ENCODE data around the gene PLA2R1.

Gene PLA2R1

DNA sequence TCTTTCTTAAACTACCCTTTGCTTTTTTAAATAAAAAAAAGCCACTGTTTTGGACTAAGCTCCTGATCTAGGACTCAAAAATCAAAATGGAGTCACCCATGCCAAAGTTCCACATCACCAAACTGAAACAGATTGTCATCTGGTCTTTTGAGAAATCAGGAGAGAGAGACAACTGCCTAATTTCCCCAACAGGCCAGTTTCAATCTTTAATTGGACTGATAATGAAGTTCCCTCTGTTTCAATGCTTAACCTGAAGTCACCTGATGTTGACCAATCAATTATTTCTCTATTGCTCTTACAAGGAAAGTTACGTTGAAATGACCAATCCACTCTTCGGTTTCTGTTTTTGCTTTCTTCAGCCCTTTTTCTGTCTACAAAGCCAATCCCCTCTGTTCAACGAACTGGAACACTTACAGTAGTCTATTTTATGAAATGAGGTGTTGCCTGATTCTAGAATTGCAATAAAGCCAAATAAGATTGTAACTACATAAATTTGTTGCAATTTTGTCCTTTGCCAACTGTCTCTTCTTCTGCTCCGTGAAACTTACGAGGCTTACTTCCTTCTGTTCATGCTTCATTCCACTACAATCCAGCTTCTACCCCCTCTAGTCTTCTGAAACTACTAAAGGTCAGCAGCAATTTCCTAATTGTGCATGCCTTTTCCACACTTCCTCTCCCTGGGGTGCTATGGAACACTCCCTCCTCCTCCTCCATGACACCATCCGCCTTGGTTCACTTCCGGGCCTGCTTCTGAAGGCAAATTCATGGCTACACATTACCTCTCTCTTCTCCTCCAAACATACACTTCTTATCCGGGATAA, 169.2 kb downstream of the PLA2R1 start:
- no peak for DNase-seq

DNA sequence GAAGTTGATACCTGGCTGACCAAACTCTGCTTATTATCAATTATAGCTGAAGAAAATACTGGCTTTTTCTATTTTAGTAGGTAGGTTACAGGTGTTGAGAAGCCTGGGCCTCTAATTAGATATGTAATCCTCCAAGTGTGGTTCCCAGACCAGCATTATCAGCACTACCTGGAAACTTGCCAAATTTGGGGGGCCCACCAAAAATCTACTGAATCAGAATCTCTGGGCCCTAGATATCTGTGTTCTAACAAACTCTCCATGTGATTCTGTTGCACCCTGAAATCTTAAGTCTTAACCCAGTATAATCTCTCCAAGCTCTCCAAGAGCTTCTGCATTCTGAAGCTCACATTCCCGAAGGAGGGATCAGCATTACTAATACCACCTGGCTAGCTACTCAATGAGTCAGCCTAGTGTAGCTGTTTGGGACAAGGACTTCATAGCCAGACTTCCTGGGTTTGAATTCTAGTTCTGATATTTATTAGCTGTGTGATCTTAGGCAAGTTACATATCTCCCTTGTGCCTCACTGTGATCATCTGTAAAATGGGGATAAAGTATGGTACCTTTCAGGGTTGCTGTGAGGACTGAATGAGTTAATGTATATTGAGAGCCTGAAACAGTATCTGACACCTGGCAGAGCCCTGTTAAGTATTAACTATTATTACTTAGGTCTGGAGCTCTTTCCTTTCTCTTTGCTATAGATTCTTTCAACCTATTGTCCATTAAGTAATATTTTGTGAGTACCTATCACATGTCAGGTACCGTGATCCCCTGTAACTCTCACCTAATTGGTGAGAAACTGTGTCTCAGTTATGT, 170.3 kb downstream of the PLA2R1 start:
- peak; percentile 79 for DNase-seq

DNA sequence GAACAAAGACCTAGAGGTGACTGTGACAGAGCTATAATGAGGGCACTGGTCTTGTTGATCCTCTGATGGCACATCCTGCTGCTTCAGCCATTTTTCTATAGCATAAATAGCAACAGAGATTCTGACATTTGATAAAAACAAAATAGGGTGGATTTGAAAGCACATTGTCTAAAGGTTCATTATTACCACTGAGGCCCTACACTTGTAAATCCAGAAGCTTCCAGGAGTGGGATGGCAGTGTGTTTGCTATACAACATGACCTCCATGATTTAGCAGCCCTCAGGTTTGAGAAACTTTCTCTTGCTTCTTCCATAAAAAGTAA, 171.2 kb downstream of the PLA2R1 start:
- no peak for DNase-seq

DNA sequence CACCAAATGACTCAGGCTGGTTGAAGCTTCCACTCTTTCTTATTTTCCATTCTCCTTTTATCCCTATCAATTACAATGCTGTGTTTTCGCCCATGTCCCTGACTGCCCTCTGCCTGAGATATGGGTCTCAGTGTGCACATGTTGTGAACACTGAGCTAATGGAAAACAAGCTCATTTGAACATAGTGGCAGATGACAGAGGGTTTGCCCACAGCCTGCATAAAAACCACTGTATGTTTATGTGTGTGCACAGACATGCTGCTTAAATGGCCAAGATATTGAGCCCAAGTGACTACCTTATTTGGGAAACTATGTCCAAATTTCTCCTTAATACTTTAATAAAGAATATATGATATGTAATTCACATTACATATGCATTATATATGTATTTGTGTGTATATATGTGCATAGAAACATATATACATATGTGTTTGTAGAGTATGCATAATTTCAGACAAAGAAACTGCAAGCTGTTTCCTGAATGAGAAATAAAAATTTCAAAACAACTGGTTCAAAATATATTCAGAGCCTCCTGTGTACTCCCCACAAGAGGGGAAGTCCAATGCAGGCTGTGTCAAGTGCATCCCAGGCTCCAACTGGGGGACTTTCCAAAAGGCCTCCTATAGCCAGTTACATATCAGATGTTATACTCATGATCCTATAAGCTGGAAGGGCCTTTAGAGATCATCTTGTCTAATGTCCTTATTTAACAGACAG, 171.7 kb downstream of the PLA2R1 start:
- DNase-seq = no peak

DNA sequence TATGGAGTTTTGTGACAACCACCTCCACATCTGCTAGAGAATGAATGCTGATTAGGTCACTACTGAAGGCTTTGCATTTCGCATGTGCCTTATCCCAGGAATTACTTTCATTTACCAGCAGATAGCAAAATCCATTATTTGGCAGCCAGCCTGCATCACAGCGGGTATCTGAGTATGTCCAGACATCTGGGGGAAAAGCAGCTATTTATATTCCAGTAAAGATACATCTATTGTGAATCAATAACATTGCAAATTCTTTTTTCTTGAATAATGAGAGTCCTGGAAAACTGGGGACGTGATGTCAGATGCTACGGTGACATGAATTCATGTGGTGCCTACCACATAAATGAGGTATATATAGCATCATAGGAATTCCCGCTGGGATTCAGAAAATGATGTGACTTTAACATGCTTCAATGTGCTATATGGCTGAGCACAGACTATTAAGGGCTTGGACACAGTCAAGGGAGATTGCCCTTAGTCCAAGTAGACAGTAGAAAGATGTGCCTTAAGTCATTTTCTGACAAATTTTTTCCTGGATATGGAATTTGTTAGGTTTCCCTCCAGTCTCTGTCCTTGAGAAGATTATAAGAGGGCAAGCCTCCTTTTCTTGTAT, 180.2 kb downstream of the PLA2R1 start:
- no peak for DNase-seq

Data from fibroblast of skin of abdomen (primary cell).